ENCODE results near the gene LUC7L3. TPM values are rescaled to one million over a fixed set of nuclear protein-coding genes. Genes with fewer than 3 reads are reported as not detected.

Gene LUC7L3
- total RNA-seq, 6 experiments from 2014 or later: 15.4 to 50.5 (median 31.0) TPM

DNA sequence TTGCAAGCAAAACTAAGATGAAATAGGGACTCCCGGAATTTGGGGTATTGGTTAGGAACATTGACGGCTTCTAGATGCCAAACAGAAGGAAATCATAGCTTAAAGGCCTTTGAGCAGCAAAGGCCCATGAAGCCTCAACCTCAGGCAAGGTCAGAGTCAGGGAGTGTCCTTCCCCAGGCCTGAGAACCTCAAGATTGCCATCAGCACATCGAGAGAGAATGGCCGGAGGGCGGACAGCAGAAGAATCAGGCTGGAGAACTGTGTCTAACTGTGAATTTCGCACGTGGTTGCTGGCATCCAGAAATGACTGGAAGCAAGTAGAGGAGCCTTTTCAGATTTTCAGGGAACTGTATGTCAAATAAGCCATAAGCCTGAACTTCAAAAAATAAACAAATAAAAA lies 72.7 kb downstream of the LUC7L3 start:
- no peaks in the 10 kb centered on the region for H3K9me3 ChIP-seq
- H3K27ac ChIP-seq: no peak overlapping the region
- H3K27me3 ChIP-seq: no peaks in the 10 kb centered on the region
- WGBS (ENCODE audit: insufficient coverage, low coverage, low lambda C conversion rate, missing lambda C conversion rate): 86% methylated on average over 4 of the region's 7 CpGs
- TF ChIP-seq POLR2A (IDR thresholded peaks at IDR 0.05) (no peak), CTCF (IDR thresholded peaks at IDR 0.05) (no peak)
- no peaks in the 10 kb centered on the region for H3K4me1 ChIP-seq
- intact Hi-C loops (cut with DNase I): no loop called here
- no peaks in the 10 kb centered on the region for H3K36me3 ChIP-seq
- no peak for DNase-seq
- ATAC-seq: no peak
- H3K4me3 ChIP-seq: no peak overlapping the region

DNA sequence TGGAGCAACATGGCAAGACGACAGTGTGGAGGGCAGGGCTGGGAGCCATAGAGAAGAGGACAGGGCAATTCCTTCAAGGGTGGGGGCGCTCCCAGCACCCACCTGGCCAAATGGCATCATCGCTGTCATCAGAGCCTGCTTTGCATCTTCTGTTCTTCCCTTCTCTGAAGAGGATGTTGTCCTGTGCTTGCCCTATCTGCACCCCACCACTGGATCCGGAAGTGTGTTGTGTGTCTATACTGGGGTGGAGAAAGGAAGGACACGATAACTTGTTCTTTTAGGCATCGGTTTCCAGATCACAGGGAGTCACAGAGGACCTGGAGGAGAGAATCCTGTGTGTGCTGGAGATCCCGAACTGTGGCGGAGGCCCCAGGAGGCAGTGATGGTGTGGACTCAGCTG lies 73.6 kb downstream of the LUC7L3 start:
- no peaks in the 10 kb centered on the region for H3K9me3 ChIP-seq
- TF ChIP-seq POLR2A (IDR thresholded peaks at IDR 0.05): no peak
- TF ChIP-seq CTCF (IDR thresholded peaks at IDR 0.05): no peak
- H3K27ac ChIP-seq: no peak overlapping the region
- H3K4me1 ChIP-seq: no peaks in the 10 kb centered on the region
- DNase-seq (no peak), ATAC-seq (no peak)
- H3K27me3 ChIP-seq: no peaks in the 10 kb centered on the region
- 86% methylated on average over 4 of the region's 8 CpGs for WGBS (ENCODE audit: insufficient coverage, low coverage, low lambda C conversion rate, missing lambda C conversion rate)
- H3K4me3 ChIP-seq: no peak overlapping the region
- intact Hi-C loops (cut with DNase I): no loop called here
- H3K36me3 ChIP-seq: no peaks in the 10 kb centered on the region

- H3K4me3 ChIP-seq: no peak overlapping the region
- H3K9me3 ChIP-seq: no peaks in the 10 kb centered on the region
- no peaks in the 10 kb centered on the region for H3K27me3 ChIP-seq
- ATAC-seq (no peak), DNase-seq (no peak)
- H3K4me1 ChIP-seq: no peaks in the 10 kb centered on the region
- 93% methylated on average over 5 of the region's 6 CpGs for WGBS (ENCODE audit: insufficient coverage, low coverage, low lambda C conversion rate, missing lambda C conversion rate)
- intact Hi-C loops (cut with DNase I): no loop called here
- no peak overlapping the region for H3K27ac ChIP-seq
- no peak for TF ChIP-seq CTCF (IDR thresholded peaks at IDR 0.05)
- no peak for TF ChIP-seq POLR2A (IDR thresholded peaks at IDR 0.05)
- no peaks in the 10 kb centered on the region for H3K36me3 ChIP-seq
These were observed 75.0 kb downstream of the LUC7L3 start for GRCh38 chr17:50794361-50794760.

- Histone ChIP-seq H3K9me3 (no peaks in the 10 kb centered on the region), H3K4me1 (peaks cover 0 to 5% (median 1%) of the 10 kb centered on the region in 4 donors), H3K4me3 (no peak overlapping the region), H3K27me3 (no peaks in the 10 kb centered on the region), H3K27ac (no peak overlapping the region), H3K36me3 (no peaks in the 10 kb centered on the region)
- WGBS (ENCODE audit: insufficient coverage, low coverage, low lambda C conversion rate, missing lambda C conversion rate): 77% methylated on average over 11 of the region's 11 CpGs
- intact Hi-C loops (cut with DNase I): no loop called here
- TF ChIP-seq CTCF (IDR thresholded peaks at IDR 0.05) (no peak), POLR2A (IDR thresholded peaks at IDR 0.05) (no peak)
- DNase-seq: no peak
- no peak for ATAC-seq
These were observed 77.9 kb downstream of the LUC7L3 start for GRCh38 chr17:50797135-50797810.

Data from right lobe of liver (tissue), 6 donors.